H7 (cell line): ENCODE data around the gene BOK. TPM values are rescaled to one million over a fixed set of nuclear protein-coding genes. Genes with fewer than 3 reads are reported as not detected.

Source experiments
- DNase-seq: peaks from one replicate; pipeline ENCODE4 v3.0.0; 2012
- H3K27me3 ChIP-seq: 2 replicates; pipeline ENCODE4 v1.6.0; 2011; ENCODE audit warnings: mild to moderate bottlenecking, low read length; ENCODE audit not compliant: control insufficient read depth, insufficient read depth
- H3K36me3 ChIP-seq: replicated peaks from 2 replicates; pipeline ENCODE4 v1.5.1; 2011; ENCODE audit warnings: low read length; ENCODE audit not compliant: control insufficient read depth, insufficient read depth
- H3K4me3 ChIP-seq: 2 replicates; pipeline ENCODE4 v1.5.1; 2011; ENCODE audit warnings: low read depth, mild to moderate bottlenecking, control low read depth, low read length, moderate library complexity; ENCODE audit not compliant: insufficient read depth
- total RNA-seq: library from RNA; depleted of rRNA; stranded (reverse); fragments of >200 nt; shearing (Covaris generic); gene quantifications from 2 replicates; pipeline ENCODE4 v1.2.3, GENCODE V29; 2014

Gene BOK
- total RNA-seq, 1 experiment from 2014 or later, result 61.6 TPM

DNA sequence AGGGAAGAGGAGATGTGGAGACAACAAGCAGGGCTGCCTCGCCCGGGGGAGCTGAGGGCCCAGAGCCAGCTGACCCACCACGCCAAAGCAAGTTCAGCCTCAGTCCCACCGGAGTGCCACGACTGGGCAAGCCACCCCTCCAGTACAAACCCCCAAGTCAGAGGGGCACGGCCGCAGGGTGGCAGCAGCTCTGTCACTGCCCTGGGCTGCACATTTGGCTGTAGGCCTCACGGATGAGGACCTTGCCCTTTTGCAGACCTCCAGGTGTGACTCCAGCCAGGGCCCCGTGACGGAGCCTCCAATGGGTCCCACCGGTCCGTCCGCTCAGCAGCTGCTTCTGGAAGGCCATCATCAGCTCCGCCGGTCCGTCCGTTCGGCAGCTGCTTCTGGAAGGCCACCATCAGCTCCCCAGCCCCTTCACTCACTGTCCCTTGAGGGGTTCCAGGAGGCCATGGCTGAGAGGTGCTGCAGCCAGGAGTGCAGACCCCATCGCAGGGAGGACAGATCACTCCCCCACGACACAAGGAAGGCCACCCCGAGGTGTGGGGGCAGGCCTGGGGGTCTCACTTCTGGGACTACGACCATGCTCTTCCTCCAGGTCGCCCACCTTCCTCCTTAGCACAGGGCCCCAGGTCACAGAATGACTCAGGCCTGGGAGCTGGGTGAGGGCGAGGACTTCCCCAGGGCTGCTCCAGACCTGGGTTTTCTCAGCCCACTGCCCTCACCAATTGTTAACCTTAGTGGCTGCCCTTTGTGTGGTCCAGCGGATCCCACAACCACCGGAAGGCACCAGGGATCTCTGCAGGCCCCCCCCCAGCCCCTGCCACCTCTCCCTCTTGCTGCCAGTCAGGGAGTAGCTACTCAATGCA, 25.6 kb upstream of the BOK start:
- Histone ChIP-seq H3K27me3 (no peaks in the 10 kb centered on the region), H3K36me3 (no peaks in the 10 kb centered on the region), H3K4me3 (no peak overlapping the region)
- peak; percentile 41 for DNase-seq

DNA sequence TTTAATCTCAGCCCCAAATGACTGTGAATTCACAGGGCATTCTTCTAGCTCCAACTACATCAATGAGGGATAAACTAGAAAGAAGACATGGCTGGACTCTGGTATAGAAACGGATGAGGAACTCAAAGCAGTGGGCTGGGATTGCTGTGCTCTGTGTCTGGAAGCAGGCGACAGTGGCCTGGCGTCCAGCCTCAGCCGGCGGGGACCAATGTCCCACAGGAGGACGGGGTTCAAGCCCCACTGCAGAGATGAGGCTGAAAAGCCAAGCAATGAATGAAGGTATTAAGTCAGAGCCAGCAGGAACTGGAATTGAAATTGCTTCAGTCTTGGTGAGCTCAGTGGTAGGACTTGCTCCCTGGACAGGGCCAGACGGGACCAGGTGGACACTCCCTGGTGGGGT, 24.3 kb upstream of the BOK start:
- Histone ChIP-seq H3K27me3 (no peaks in the 10 kb centered on the region), H3K36me3 (no peaks in the 10 kb centered on the region), H3K4me3 (no peak overlapping the region)
- DNase-seq, result no peak

DNA sequence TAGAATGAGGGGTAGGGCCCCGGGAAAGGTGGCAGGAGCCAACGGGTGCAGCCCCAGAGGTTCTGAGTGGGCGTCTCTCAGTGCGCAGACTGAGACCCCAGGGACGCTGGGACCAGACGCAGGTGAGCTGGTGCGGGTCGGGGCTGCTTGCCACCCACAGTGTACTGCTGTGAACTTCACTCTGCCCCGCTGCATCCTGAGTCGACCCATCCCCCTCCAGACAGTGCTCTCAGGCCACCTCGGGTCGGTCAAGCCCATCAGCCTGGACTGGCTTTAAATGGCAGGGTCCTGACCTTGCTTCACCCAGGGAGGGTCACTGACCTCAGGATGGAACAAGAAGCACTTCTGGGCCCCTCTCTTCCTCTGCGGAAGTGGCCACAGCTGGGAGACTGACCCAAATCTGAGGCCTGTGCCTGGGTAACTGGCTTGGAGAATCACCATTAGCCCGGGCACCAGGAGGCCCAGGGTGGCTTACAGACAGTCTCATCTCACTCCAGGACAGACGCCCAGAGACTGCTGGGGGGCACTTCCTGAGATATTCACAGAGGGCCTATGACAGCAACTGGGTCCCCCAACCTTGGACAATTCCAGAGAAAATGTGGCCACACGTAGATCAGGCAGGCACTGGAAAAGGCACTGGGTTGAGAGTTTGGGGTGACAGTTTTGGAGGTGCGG, 23.7 kb upstream of the BOK start:
- Histone ChIP-seq H3K27me3 (peaks cover under 1% of the 10 kb centered on the region; the same call in 1 of the 2 replicates), H3K36me3 (no peaks in the 10 kb centered on the region), H3K4me3 (no peak overlapping the region)
- peak; percentile 51 for DNase-seq

DNA sequence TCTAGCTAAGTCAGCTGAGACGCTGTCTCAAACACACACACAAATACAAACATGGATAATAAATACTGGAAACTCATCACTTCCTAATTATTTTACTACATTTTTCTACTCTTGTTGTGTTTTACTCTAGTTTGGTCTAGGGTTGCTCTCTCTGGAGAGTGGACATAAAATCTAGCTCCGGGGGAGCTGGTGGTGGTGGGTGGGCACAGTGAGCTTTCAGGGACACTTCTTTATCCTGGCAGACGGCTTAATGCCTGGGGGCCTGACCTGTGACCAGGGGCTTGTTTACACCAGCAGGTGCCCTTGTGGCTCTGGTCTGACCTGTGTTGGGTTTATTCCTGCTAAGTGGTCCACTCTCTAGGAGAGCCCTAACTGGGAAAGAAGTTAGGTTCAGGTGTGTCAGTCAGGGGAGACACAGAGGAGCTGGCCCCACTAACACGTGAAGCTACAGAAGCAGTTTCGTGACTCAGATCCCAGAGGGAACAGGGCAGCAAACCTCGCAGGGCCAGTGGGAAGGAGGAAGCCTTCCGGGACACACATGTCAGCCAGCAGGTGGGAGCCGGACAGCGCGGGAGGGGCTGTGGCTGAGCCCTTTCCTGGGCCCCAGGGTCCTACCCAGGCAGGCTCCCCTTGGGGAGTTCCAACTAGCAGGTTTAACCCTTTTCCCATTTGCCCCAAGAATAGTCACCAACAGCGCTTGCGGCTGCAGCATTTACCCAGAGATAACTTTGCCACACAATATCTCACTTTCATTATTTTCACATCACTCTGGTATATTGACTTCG, 22.5 kb upstream of the BOK start:
- Histone ChIP-seq H3K4me3 (no peak overlapping the region), H3K36me3 (no peaks in the 10 kb centered on the region), H3K27me3 (peaks cover 11% of the 10 kb centered on the region; the same call in 1 of the 2 replicates)
- peak; percentile 43 for DNase-seq

DNA sequence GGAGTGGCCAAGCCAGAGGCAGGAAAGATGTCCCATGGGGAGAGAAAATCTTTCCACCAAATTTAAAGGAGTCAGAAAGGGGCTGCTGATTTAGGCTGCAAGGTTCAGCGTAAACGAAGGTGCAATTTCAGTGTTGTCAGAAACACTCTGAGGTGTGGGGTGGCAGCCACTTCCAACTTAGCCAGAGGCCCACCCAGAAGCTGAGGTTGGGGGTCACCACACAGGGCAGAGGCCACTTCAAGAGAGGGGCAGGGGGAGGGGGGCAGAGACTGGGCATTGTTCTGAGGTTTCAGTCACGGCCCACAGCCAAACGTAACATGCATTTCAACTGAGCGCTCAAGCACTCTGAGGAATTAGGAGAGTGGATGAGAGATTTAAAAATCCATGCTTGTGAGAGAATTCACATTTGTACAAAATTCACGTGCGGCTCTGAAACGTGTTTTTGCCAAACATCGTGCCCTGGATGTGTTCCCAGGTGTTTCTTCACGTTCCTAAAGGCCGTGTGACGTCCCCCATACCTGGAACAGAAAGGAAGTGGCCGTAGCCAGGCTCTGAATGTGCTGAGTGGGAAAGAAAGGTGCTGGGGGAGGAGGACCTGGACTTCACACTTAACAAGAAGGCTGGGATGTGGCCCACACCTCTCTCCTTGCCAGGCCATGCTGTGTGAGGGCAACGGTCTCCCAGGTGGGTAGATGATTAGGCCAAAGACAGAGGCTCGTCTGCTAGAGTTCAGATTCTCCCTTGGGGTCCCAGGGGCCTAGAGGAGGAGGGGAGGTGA, 19.5 kb upstream of the BOK start:
- DNase-seq, result peak; percentile 40
- Histone ChIP-seq H3K27me3 (peaks cover 31% of the 10 kb centered on the region), H3K36me3 (no peaks in the 10 kb centered on the region), H3K4me3 (no peak overlapping the region)

DNA sequence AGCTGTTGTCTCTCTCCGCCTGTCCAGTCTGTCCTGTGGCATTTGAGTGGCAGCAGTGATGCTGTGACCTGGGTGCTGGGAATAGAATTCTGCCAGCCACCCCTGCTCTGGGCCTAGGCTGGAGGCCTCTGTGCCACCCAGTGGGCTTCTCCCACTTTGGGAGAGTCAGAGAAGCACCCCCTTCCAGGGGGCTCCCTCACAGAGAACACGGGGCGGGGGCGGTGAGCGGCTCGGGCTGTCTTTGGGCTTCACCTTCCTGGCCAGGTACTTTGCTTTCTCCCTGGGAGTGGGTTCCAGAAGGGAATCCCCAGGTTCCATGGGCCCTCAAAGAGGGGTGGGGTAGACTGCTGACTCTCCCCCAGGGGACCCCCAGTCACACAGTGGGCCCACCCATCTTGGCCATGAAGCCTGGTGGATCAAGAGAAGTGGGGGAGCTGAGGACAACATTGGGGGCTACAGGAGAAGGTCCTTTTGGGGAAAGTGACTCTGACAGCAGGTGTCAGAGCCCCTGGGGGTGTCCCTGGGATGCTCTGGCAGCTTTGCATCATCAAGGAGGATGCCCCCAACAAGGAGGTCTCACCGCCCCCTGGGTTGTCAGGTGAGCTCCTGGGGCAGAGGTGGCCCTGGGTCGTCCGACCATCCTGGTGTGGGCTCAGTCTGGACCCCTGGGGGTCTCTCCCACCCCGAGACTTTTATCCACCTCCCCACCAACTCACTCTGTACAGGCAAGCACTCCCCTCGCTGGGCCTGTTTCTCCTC, 18.8 kb upstream of the BOK start:
- H3K4me3 ChIP-seq, result no peak overlapping the region
- H3K36me3 ChIP-seq, result no peaks in the 10 kb centered on the region
- H3K27me3 ChIP-seq, result peaks cover 31% of the 10 kb centered on the region
- DNase-seq, result peak; percentile 36

- peak; percentile 66 for DNase-seq
- peaks cover 31% of the 10 kb centered on the region for H3K27me3 ChIP-seq
- no peaks in the 10 kb centered on the region for H3K36me3 ChIP-seq
- H3K4me3 ChIP-seq, result peak overlapping the region; percentile 47
These were observed 18.2 kb upstream of the BOK start for GRCh38 chr2:241540401-241540770.

DNA sequence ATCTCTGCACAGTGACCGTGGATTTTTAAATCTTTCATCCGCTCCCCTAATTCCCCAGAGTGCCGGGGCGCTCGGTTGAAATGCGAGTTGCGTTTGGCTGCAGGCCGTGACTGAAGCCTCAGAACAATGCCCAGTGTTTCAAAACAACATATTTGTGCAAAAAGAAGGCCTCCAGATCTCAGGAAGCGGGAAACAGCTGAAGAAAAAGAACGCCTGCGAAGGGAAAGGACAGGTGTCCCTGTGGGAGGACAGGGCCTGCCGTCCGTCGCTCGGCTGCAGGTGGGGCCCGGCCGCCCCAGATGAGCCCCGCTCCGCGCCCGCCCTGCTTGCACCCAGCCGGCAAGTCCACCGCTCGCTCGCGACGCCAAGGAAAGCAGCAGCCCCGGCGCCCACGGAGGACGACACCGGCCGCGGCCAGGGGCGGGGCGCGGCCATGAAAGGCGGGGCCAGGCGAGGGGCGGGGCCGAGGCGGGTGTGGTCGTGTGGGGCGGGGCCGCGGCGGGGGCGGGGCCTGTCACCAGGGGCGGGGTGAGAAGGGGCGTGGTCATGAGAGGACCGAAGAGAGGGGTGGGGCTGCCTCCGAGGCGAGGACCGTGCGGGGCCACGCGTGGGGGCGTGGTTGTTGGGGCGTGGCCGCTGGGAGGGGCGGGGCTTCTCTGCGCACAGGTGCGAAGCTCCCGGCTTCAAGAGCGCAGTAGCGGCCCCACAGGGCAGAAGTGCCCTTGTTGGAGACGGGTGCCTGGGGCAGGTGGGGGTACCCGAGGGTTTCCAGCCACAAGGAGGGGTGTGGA, 17.6 kb upstream of the BOK start:
- Histone ChIP-seq H3K36me3 (no peaks in the 10 kb centered on the region), H3K27me3 (peaks cover 31% of the 10 kb centered on the region), H3K4me3 (peak overlapping the region; percentile 47)
- peak; percentile 100 for DNase-seq

- no peak for DNase-seq
- Histone ChIP-seq H3K36me3 (no peaks in the 10 kb centered on the region), H3K4me3 (peak overlapping the region; percentile 39), H3K27me3 (peaks cover 31% of the 10 kb centered on the region)
These were observed 16.8 kb upstream of the BOK start for GRCh38 chr2:241541564-241542277.

- Histone ChIP-seq H3K4me3 (no peak overlapping the region), H3K36me3 (no peaks in the 10 kb centered on the region), H3K27me3 (peaks cover 31% of the 10 kb centered on the region)
- DNase-seq, result no peak
These were observed 16.3 kb upstream of the BOK start for GRCh38 chr2:241542278-241542605.

DNA sequence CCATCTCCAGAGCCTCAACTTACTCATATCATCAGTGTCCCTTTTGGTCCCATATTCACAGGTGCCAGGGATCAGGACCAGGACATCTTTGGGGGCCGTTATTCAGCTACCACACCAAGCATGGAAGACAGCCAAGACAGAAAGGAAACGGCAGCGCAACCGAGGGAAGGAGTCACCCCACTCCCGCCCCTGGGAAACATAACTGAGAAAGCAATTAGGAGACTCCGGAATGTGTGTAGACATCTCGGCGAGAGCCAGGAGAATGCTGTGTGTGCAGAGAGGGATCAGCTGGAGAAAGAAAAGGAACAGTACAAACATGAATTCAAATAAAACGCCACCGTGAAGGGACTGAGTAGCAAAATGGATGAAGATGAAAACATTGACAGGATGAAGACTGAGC, 13.4 kb upstream of the BOK start:
- DNase-seq, result no peak
- Histone ChIP-seq H3K4me3 (no peak overlapping the region), H3K27me3 (peaks cover 28% of the 10 kb centered on the region), H3K36me3 (no peaks in the 10 kb centered on the region)

- peaks cover 22% of the 10 kb centered on the region for H3K27me3 ChIP-seq
- no peak overlapping the region for H3K4me3 ChIP-seq
- H3K36me3 ChIP-seq, result no peaks in the 10 kb centered on the region
- no peak for DNase-seq
These were observed 12.7 kb upstream of the BOK start for GRCh38 chr2:241545523-241546473.
